Skin epidermis (tissue), 12 donors: ENCODE measurements around the gene MED25.

Experiments
- H3K27ac ChIP-seq, 21 experiments: fragments of 200-600 bp; sonication (generic) in 11 of 21; one replicate each; pipeline ENCODE4 v1.5.0; 2020; ENCODE audit warnings: mild to moderate bottlenecking in 3 of 21, inconsistent platforms in 2 of 21, moderate library complexity in 2 of 21
- H3K4me3 ChIP-seq, 7 experiments: fragments of 200-600 bp; sonication (generic) in 2 of 7; one replicate each; pipeline ENCODE4 v1.5.0; 2020; ENCODE audit warnings: inconsistent platforms in 2 of 7, mild to moderate bottlenecking in 2 of 7, moderate library complexity in 1 of 7

The MED25 gene

DNA sequence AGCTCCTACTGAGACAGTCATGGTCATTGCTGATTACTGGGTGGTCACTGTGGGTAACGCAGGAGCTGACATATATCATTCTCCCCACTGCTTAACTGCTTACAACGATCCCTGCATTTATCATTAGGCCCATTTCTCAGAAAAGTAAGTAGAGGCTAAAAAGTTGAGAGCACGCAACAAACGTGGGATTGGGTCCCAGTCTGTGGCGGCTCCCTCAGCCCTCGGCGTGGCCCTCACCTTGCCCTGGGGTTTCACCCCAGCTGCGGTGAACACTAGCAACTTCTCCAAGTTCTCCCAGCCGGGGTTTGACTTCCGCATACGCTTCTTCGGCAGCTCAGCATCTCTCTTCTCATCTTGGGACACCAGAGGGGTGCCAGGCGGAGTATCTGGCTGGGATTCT is 46.8 kb downstream of the MED25 start:
- no peak overlapping the region for H3K4me3 ChIP-seq
- H3K27ac ChIP-seq: no peak overlapping the region

DNA sequence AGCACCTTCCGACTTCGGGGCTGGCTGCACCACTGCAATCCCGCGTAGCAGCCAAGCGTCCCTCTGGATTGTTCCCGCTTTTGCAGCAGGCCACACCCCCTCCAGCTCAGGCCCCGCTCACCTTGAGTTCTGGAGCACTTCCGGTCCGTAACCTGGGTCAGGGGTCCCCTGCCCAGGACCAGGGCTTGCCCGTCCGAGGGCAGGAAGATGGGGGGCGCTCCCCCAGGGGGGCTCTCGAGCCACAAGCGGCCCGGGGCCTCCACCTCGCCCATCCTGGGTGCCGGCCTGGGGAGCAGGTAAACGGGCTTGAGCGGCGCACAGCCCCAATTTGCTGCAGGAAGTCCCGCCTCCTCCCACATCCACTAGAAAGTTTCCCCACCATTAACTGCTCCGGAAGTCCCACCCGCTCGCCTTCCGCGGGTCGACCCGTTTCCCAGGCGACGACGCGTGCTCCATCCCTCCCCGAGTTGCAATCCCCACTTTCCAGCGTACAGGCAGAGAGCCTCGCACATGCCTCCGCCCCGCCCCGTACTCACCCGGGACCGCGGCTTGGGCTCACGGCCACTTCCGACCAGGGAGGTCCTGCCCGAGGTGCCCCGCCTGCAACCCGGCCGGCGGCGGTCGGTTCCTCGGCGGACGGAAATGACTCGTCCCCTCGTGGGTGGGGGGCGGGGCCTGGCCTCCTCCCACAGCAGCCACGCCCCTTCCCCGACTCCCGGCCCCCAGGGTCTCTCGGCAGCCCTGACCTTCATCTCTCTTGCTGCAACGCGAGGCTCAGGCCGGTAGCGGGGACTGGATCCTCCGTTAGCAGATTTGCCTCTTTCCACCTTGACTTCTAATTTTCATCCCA is 49.1 kb downstream of the MED25 start, which contains the start of gene PNKP:
TSS of gene PNKP (minus strand) at position 644 of the 850 bp plus-strand sequence. CDS start at position 272, 372 bp downstream.
- peak within 1 kb of the TSS; percentile 57 to 86 (median 69) for H3K4me3 ChIP-seq
- peak within 1 kb of the TSS; percentile 65 to 99 (median 91) for H3K27ac ChIP-seq

DNA sequence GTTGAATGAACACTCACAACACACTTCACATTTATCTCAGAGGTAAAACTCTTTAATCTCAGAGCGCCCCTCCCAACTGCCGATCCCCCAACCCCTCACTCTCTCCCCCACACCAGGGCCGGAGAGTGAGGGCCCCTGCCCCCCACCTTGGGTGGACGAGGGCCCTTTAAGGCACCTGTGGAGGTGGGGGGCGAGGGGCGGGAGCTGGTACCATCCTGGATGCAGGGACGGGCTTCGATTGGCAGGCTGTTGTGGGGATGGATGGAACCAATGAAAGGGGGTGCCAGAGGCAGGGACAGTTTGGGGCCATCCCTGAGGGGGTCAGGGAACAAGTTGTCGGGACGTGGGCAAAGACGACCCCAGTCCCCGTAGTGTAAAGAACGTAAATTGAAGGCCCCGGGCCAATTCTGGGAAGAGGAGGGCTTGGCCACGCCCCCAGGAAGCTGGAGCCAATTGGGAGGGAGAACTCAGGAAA is 51.0 kb downstream of the MED25 start:
- H3K4me3 ChIP-seq: peak overlapping the region; percentile 6 to 53 (median 32)

DNA sequence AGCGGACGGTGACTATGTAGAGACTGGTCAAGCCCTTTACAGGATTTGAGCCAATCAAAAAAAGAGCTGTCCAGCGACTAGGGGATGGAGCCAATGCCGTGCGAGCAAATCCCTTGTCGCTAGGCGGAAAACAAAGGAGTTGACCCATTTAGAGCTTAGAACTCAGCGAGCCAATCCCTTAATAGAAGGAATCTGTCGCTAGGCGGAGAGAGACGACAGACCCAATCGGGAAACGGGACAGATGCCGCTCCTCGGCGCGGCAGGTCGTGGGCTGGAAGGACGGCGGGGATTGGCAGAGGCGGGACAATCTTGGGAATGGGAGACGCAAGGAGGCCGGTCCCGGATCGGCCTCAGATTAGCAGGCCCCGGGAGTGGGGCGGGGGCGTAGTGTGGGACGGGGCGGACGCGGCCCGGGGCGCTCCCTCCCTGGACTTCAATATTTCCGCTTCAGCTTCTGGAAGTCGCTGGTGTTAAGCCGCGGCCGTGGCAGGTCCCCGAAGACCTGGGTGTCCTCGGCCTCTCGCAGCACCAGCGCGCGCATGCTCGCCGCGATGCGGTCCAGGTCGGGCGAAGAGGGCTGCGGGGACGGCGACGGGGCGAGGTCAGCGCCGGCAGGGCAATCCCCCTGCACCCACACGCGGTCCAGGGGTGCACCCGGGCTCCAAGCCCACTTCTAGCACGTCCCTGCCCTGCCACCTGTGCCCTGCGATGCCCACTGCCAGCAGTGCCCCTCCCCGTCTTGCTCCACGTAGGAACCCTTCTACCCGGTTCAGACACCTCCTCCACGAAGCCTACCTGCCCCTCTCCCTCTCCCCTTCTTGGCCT is 51.6 kb downstream of the MED25 start:
- Histone ChIP-seq H3K27ac (peak overlapping the region; percentile 52 to 99 (median 93)), H3K4me3 (peak overlapping the region; percentile 36 to 55 (median 48))

More for the DNA sequence above, 51.0 kb downstream of the MED25 start:
- peak overlapping the region; percentile 10 to 99 (median 91) for H3K27ac ChIP-seq

DNA sequence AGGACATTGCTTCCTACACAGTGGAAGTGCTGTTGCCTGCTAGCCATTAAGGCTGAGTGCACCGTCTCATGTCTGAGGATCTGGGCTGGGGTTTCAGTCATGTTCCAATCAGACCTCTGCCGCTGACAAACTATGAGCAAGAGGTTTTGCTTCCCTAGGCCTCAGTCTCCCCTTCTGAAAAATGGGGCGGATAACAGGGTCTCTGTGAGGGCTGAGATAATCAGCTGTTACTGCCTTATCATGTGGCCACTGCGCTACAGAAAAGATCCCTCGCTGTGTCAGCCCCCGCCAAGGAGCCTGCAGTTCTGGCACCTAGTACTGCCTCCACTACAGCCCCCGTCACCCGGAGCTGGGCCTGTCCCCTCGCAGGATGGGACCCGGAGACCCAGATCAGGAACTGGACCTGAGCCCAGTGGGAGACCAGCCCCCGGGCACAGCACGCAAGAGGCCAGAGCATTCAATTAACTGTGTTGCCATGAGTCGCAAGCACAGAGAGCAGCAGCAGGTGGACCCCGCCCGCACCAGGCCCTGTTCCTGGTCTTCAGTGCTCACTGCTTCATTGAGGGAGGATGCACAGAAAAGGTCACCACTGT is 52.3 kb downstream of the MED25 start:
- H3K27ac ChIP-seq: peak overlapping the region in 20 of 21 experiments; percentile 76 to 99 (median 92)
- peak overlapping the region in 6 of 7 experiments; percentile 36 to 55 (median 50) for H3K4me3 ChIP-seq

DNA sequence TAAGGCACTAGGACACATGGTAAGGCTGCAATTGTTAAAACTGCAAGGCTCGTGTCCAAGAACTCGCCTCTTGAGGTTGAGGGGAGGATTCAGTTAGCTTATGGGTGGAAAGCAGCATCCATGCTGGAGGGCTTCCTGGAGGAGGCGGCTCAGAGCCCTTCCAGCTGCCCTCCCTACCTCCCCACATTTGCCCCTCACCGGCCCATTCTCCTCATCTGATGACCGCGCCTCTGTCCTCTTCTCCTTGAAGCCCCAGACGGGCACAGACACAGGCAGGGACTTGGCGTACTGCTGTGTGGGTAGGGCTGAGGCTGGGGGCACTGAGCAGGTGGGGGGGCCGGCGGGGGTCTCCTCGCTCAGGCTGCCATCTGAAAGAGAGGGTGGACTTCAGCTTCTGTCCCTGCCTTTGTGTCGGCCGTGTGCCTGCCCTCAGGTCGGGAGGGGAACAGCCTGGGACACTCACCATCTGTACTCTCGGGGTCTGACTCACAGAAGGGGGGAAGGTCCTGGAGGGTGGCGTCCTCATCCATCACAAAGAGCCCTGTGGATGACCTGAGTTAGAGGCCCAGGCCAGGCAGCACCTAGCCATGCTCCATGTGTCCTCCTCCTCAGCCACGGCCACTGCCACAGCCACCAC is 53.4 kb downstream of the MED25 start:
- H3K27ac ChIP-seq: peak overlapping the region in 1 of 21 experiments; percentile 7
- H3K4me3 ChIP-seq: no peak overlapping the region

DNA sequence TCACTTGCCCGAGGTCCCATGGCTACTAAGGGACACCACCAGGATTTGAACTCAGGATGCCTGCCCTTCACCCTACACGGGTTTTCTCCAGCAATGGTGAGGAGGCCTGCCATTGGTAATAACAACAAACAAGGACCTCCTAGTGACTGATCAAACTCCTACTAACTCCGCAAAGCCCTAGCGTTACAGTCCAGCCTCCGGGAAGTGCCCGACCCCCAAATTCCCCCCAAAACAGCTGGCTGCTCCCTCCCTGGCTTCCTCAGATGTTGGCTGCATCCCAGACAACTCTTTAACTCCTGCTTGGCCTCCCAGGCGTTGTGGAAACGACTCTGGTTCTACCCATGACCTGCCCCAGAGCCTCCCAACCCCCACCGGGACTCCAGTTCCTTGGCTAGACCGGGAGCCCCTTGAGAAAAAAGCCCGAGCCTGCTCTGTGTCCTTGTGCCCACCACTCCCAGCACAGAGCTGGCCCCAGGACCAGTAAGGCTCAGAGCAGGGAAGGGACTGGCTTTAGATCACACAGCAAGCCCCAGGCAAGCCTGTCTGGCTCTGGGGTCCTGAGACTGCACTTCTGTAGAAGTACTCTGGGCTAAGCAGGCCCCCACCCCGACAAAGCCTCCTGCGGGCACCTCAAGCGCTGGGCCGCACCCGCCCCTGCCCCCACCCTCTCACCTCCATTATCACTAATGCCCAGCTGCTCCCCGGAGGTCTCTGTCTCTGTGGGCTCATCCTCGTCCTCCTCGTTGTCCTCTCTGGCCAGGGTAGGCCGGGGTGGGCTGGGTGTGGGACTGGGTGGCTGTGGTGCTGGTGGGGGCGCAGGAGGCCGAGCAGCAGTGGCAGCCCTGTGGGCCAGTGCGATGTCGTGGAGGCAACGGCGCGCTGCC is 54.4 kb downstream of the MED25 start:
- H3K27ac ChIP-seq: no peak overlapping the region

DNA sequence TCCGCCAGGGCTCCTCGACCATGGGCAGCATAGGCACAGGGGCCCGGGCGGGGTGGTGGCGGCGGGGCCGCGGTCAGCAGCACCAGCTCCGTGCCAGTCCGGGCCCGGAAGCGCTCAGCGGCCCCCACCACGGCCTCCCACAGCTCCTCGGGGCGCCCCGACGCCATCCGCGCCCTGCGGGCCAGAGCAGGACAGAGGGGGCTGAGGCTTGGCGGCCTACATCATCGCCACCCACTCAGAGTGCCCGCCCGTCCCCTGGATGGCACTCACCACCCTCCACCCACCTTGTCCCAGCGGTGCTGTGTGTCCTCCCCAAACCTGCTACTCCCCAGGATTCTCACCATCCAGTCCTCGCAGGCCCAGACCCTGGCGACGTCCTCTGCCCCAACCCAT is 55.0 kb downstream of the MED25 start:
- Histone ChIP-seq H3K4me3 (no peak overlapping the region), H3K27ac (no peak overlapping the region)

More for the DNA sequence above, 54.4 kb downstream of the MED25 start:
- no peak overlapping the region for H3K4me3 ChIP-seq

DNA sequence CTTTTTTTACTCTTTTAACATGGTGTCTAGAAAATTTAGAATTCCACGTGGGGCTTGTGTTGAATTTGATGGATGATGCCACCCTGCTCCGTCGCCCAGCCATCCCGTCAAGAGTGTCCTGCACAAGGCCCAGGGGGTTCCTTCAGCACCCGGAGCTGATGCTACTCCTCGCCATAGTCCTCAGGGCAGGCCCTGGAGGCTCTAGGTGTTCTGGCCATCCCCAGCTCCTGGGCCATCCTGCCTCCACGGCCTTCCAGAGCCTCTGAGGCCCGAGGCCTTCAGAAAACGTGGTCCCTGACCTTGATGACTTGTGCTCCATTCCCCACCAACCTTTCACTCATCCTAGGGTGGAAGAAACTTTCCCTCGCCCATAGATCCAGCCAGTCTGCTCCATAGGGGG is 55.7 kb downstream of the MED25 start:
- Histone ChIP-seq H3K4me3 (no peak overlapping the region), H3K27ac (peak overlapping the region in 1 of 21 experiments; percentile 5)

DNA sequence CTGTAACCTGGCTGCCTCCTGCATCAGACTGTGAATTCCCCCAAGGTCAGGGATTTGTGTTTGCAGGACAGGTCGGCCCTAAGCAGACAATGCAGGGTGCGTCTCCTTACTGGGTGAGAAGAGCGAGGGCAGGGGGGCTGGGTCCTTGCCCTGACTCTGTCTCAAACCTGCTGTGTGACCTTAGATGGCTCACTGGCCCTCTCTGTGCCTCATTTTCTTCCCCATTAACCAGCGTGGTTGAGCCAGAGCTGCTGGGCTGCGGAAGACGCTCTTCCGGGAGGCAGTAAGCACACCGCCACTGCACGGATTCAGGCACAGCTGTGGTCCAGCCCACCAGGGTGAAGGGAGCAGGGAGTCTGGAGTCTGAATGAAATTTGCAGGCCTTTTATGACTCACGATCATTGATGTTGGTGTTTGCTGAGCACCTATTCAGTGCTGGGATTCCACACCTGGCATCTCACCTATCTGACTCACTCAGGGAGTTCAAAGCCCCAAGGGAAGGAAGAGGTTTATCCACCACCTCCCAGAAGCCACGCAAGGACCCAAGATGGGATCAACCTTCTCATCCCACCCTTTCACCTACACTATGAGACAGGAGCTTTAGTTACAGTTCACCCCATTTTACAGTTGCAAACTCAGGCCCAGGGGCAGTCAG is 56.5 kb downstream of the MED25 start:
- peak overlapping the region in 15 of 21 experiments; percentile 98 to 100 (median 100) for H3K27ac ChIP-seq

DNA sequence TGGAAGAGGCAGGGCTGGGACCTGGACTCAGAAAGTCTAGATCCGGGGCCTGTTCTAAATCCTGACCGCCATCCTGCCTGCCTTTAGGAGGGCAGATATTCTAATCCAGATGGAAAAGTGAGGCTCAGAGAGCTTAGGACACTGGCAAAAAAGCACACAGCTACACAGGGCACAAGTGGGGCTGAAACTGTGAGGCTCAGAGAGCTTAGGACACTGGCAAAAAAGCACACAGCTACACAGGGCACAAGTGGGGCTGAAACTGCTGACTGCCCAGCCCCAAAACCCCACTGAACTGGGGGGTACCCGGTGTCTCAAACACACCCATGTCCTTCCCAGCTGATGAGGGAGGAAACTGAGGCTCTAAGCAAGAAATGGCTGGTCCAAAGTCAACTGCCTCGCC is 57.1 kb downstream of the MED25 start:
- peak overlapping the region in 6 of 7 experiments; percentile 78 to 98 (median 92) for H3K4me3 ChIP-seq
- peak overlapping the region in 19 of 21 experiments; percentile 98 to 100 (median 100) for H3K27ac ChIP-seq

More for the DNA sequence above, 56.5 kb downstream of the MED25 start:
- no peak overlapping the region for H3K4me3 ChIP-seq

DNA sequence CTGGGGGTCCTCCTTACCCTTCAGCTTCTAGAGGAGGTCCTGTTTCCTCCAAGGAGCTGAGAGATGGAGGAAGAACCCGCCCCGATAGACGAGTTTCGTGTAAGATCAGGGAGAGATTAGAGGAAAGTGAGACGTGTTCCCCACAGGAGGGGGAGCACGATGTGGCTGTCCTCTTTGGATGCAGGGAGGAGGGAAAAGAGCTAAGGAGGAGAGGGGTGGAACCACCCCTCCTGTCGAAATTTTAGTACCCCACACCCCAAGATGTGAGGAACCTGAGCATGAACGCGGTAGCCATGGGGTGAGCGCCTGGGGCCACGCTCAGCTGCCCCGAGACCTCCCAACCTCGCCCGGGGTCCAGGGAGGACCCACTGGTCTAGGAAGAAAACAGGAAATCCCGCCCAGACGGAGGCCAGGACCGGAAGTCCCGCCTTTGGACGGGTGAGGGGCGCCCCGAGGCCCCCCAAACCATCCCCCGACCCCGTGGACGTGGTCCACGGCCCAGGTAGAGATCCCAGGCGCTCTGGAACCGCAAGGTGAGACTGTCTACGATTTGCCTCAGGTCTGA is 57.9 kb downstream of the MED25 start:
- H3K4me3 ChIP-seq: peak overlapping the region; percentile 78 to 98 (median 89)
- peak overlapping the region; percentile 94 to 100 (median 100) for H3K27ac ChIP-seq

DNA sequence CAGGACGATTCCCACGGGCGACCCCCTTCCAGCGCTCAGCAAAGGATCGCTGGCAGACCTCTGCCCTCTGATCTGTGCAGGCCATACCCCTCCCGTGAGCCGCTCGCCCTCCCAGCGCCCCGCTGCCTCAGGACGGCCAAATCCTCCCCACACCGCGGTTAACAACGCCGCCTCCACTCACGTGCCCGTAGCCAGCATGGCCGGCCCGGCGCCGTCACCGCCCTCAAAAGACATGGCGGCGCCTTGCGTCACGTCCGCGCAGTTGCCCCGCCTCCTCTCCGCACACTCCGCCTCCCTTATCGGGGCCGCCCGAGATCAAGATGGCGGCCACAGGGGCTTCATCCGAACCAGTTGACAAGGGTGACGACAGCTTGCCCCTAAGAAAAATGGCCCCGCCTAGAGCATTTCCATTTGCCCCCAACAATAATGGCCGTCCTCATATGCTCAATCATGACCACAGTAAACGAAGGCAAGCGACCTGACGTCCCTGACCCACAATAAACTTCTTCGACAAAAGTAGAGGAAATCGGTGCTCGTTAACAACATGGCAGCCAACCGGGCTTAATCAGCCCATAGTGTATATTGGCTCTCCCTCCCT is 58.4 kb downstream of the MED25 start:
- H3K4me3 ChIP-seq: peak overlapping the region; percentile 78 to 98 (median 89)
- H3K27ac ChIP-seq: peak overlapping the region; percentile 94 to 100 (median 100)

DNA sequence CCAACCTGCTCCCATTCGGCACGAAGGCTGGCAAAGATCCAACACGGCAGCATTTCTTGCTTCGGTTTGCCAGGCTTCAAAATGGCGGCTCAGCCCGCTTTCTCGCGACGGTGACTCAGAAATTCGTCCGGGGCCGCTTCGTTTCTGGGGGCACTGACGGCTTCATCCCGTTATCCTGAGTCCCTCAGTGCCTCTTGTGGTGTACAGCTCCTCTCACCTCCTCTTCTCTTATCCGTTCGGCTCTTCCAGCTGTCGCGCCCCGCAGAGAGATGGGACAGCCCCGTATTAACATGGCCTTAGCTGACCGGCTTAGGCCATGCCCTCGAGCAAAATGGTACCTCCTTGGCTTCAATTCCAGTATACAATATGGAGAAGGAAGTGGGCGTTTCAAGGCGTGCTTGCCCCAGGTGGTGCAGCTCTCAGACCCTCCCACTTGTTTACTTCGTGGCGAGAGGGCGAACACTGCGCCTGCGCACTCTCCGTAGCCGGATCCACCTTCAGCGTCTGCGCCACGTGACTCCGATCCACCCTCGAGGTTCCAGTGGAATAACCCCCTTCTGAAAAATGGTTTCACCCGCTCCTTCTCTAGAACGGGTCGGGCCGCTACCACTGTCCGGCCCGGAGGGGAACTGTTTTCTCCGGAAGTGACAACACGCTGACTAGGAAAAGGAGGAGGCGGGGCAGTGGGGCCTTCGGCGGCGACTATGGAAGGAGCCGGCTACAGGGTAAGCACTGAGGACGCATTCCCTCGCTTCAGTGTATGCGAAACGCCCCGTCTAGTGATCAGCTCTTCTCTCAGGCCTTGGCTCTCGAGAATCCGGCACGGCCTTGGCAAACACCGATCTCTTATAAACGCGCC is 59.2 kb downstream of the MED25 start, which contains the start of the genes AKT1S1 and TBC1D17:
TSS of gene AKT1S1 (minus strand) at position 336 of the 859 bp plus-strand sequence. CDS start 4,060 bp downstream, outside the sequence.
TSS of gene TBC1D17 (plus strand) at position 683 of the 859 bp plus-strand sequence. CDS start at position 705, 22 bp downstream.
- Histone ChIP-seq H3K4me3 (peak within 1 kb of the TSS; percentile 78 to 98 (median 89)), H3K27ac (peak within 1 kb of the TSS; percentile 94 to 100 (median 100))

DNA sequence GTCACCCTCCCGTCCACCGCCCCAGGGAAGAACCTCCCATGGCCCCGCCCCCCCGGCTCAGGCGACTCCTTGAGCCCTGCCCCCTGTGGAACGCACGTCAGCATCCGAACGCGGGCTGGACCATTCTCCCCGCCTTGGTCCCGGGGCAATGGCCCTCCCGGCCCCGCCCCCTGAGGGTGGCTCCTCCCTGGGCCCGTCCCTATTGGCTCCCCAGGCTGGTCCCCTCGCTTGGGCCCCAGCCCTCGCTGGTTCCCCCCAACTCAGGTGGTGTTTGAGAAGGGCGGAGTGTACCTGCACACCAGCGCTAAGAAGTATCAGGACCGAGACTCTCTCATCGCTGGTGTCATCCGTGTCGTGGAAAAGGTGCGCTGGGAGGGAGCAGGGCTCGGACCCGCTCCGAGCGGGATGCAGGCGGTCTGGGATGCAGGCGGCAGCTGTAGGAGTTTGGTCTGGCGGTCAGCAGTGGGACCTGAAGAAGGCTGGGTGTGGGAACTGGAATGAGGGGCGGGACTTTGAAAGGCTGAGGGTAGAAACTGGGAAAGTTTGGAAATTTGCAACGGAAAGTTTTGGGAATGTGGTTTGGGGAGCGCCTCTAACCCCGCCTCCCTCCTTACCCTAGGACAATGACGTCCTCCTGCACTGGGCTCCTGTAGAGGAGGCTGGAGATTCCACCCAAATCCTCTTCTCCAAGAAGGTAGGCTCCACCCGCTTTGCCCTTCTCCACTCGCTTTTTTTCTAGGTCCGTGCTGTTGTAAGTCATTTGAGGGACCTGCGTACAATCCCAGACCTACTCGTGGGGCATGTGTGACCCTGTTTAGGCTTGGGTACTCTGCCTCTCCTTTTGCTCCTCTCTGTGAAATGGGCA is 60.0 kb downstream of the MED25 start:
- peak overlapping the region; percentile 42 to 98 (median 79) for H3K4me3 ChIP-seq
- peak overlapping the region; percentile 48 to 100 (median 100) for H3K27ac ChIP-seq
